PFSK-1 (cell line): ENCODE results near the gene AKAP8L.

ENCODE experiments used
- FOXP2 ChIP-seq: optimal IDR thresholded peaks from 2 replicates; pipeline ENCODE3; 2011; ENCODE audit warnings: borderline replicate concordance, control low read depth, inconsistent platforms; ENCODE audit not compliant: insufficient read depth; ENCODE audit errors: extremely low read length, extremely low read depth
- POLR2AphosphoS5 ChIP-seq: IDR thresholded peaks from 2 replicates; pipeline ENCODE4 v1.6.1; 2012; ENCODE audit warnings: low read depth, mild to moderate bottlenecking, control low read depth, low read length, moderate library complexity
- SIN3A ChIP-seq: IDR thresholded peaks from 2 replicates; pipeline ENCODE4 v1.6.1; 2012; ENCODE audit warnings: mild to moderate bottlenecking, low read length, moderate library complexity, borderline replicate concordance; ENCODE audit not compliant: insufficient read depth
- TAF1 ChIP-seq: IDR thresholded peaks from 2 replicates; pipeline ENCODE4 v1.6.1; 2012; ENCODE audit warnings: low read length, control low read depth, borderline replicate concordance; ENCODE audit not compliant: insufficient read depth
- TF ChIP-seq, protein P1 (sequence below), 2 experiments: IDR thresholded peaks; 2 replicates each; pipeline versions ENCODE4 v1.6.1 to v1.8.0; 2011 to 2012; ENCODE audit warnings: low read depth in 2 of 2, low read length in 2 of 2, control low read depth in 1 of 2, inconsistent platforms in 1 of 2, mild to moderate bottlenecking in 1 of 2, moderate library complexity in 1 of 2; ENCODE audit not compliant: insufficient read depth in 1 of 2

AKAP8L gene

DNA sequence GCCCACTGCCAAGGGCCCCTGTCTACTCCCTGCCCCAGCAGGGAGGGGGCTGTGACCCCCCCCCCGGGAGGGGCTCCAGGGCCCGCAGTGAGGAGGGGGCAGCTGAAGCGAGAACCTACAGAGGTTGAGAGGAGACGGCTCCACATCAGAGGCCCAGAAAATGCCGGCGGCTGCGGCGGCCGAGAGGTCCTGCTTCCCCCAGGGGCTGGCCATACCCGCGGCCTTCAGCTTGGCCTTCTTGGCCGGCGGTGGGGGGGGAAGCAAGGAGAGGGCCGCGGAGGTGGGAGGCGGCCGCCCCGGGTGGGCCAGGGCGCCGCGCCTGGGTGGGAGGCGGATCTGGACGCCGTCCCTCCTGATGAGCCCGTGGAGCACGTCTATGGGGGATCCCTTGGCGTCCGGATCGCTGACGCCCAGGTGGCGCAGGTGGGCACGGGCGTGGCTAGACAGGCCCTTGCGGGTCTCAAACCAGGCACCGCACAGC is 9.2 kb upstream of the AKAP8L start:
- TF ChIP-seq, protein P1, sequence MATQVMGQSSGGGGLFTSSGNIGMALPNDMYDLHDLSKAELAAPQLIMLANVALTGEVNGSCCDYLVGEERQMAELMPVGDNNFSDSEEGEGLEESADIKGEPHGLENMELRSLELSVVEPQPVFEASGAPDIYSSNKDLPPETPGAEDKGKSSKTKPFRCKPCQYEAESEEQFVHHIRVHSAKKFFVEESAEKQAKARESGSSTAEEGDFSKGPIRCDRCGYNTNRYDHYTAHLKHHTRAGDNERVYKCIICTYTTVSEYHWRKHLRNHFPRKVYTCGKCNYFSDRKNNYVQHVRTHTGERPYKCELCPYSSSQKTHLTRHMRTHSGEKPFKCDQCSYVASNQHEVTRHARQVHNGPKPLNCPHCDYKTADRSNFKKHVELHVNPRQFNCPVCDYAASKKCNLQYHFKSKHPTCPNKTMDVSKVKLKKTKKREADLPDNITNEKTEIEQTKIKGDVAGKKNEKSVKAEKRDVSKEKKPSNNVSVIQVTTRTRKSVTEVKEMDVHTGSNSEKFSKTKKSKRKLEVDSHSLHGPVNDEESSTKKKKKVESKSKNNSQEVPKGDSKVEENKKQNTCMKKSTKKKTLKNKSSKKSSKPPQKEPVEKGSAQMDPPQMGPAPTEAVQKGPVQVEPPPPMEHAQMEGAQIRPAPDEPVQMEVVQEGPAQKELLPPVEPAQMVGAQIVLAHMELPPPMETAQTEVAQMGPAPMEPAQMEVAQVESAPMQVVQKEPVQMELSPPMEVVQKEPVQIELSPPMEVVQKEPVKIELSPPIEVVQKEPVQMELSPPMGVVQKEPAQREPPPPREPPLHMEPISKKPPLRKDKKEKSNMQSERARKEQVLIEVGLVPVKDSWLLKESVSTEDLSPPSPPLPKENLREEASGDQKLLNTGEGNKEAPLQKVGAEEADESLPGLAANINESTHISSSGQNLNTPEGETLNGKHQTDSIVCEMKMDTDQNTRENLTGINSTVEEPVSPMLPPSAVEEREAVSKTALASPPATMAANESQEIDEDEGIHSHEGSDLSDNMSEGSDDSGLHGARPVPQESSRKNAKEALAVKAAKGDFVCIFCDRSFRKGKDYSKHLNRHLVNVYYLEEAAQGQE (IDR thresholded peaks at IDR 0.05; ENCODE audit: insufficient read depth in 1 of 2, low read depth in 2 of 2, low read length in 2 of 2), result no peak
- no peak for TF ChIP-seq TAF1
- TF ChIP-seq FOXP2, result no peak
- TF ChIP-seq SIN3A, result no peak
- TF ChIP-seq POLR2AphosphoS5, result no peak

DNA sequence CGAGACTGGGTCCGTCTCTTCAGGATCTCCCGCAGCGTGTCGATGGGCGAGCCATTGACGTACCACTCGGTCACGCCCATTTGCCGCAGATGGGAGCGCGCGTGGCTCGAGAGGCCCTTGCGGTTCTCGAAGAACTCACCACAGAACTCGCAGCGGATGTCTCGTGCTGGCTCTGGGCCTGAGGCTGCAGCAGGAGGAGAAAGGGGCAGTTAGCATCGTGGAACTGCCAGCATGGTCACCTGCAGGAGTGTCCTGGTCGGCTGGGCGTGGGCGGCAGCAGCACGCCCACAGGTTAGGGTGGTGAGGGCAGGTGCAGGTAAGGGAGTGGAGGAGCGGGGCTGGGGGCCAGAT is 8.5 kb upstream of the AKAP8L start:
- no peak for TF ChIP-seq FOXP2
- TF ChIP-seq POLR2AphosphoS5, result no peak
- TF ChIP-seq, protein P1 (IDR thresholded peaks at IDR 0.05; ENCODE audit: insufficient read depth in 1 of 2, low read depth in 2 of 2, low read length in 2 of 2), result no peak
- no peak for TF ChIP-seq TAF1
- TF ChIP-seq SIN3A, result no peak

GRCh38 chr19:15426485-15427349 is 7.9 kb upstream of the AKAP8L start:
- TF ChIP-seq POLR2AphosphoS5 (no peak), TAF1 (no peak), SIN3A (no peak), FOXP2 (no peak)
- TF ChIP-seq, protein P1 (IDR thresholded peaks at IDR 0.05; ENCODE audit: insufficient read depth in 1 of 2, low read depth in 2 of 2, low read length in 2 of 2), result no peak

DNA sequence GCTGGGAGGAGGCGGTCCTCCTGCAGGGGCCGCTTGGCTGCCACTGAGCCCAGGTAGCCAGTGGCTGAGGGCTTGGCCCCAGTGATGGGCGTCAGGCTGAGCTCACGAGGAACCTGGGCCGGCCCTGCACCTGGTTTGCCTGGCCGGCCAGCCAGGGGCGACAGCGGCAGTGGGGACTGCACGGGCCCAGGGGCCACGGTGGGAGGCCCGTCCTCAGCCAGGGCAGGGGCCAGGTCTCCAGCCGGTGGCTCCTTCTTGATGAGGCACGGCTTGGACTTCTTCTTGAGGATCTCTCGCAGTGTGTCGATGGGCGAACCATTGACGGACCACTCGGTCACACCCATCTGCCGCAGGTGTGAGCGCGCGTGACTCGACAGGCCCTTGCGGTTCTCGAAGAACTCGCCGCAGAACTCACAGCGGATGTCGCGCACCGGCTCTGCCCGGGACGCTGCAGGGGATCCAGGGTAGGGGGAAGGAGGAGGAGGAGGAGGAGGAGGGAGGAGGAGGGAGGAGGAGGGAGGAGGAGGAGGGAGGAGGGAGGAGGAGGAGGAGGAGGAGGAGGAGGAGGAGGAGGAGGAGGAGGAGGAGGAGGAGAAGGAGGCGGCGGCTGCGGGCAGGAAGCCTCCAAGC is 6.6 kb upstream of the AKAP8L start:
- TF ChIP-seq FOXP2 (no peak), POLR2AphosphoS5 (no peak), TAF1 (no peak), SIN3A (no peak)
- TF ChIP-seq, protein P1 (IDR thresholded peaks at IDR 0.05; ENCODE audit: insufficient read depth in 1 of 2, low read depth in 2 of 2, low read length in 2 of 2), result no peak
